ENCODE data around the gene TLCD2. TPM values are rescaled to one million over a fixed set of nuclear protein-coding genes. Genes with fewer than 3 reads are reported as not detected.

TLCD2 gene
- total and polyA plus RNA-seq, 9 of the 15 experiments (the other 6 are each of a cell fraction or from before 2014, with no cell fraction given) = 0.10 to 0.89 (median 0.58) TPM

GRCh38 chr17:1730326-1731193 lies 20.4 kb upstream of the TLCD2 start (continued):
- no peak for TF ChIP-seq ZNF280A (IDR thresholded peaks at IDR 0.05; ENCODE audit: low read depth, partially characterized antibody)
- no peak for TF ChIP-seq BRF2 (IDR thresholded peaks at IDR 0.05; ENCODE audit: borderline replicate concordance, insufficient read depth, insufficient read length)
- TF ChIP-seq SP2 (IDR thresholded peaks at IDR 0.05; ENCODE audit: extremely low read depth, low read depth, low read length, poor library complexity, severe bottlenecking) = no peak
- 0 out of 2 replicates have a peak, but pooled peaks have one; percentile 28 for TF ChIP-seq ZNF311 (CRISPR knock-in tag; IDR thresholded peaks at IDR 0.05)
- no peak for TF ChIP-seq ZNF134 (CRISPR knock-in tag; conservative IDR thresholded peaks at IDR 0.05)
- TF ChIP-seq ZNF511 (CRISPR knock-in tag; IDR thresholded peaks at IDR 0.05) = peak; percentile 86; the same call in 1 of the 2 replicates
- no peak for TF ChIP-seq PREB (CRISPR knock-in tag; IDR thresholded peaks at IDR 0.05)
- TF ChIP-seq RAD21 (CRISPR knock-in tag; conservative IDR thresholded peaks at IDR 0.05 in 1 of 2, IDR thresholded peaks at IDR 0.05 in 1 of 2) = peak in 1 of 2 experiments; percentile 14; a peak in 1 of 4 replicates
- no peak for TF ChIP-seq ZNF77 (CRISPR knock-in tag; IDR thresholded peaks at IDR 0.05)
- no peak; the same call in 1 of the 2 replicates for TF ChIP-seq SNIP1 (IDR thresholded peaks at IDR 0.05; ENCODE audit: low read depth)
- TF ChIP-seq PKNOX1 (IDR thresholded peaks at IDR 0.05) = no peak
- TF ChIP-seq C11orf30 (IDR thresholded peaks at IDR 0.05; ENCODE audit: low read depth) = peak; percentile 39
- TF ChIP-seq MNT (conservative IDR thresholded peaks at IDR 0.05) = peak; percentile 91 to 95
- TF ChIP-seq ZNF146 (CRISPR knock-in tag; IDR thresholded peaks at IDR 0.05; ENCODE audit: unreplicated experiment) = no peak
- TF ChIP-seq SMC3 (conservative IDR thresholded peaks at IDR 0.05; ENCODE audit: insufficient read depth, low read depth, low read length) = no peak
- TF ChIP-seq CBX5 (IDR thresholded peaks at IDR 0.05; ENCODE audit: borderline replicate concordance, low read depth) = no peak
- no peak for TF ChIP-seq POLR2B (IDR thresholded peaks at IDR 0.05; ENCODE audit: low read depth, partially characterized antibody)
- TF ChIP-seq MTA3 (IDR thresholded peaks at IDR 0.05; ENCODE audit: borderline replicate concordance) = 0 out of 2 replicates have a peak, but pooled peaks have one; percentile 28
